Lower leg skin (tissue), 3 donors: ENCODE measurements around the gene PELI3.

Source experiments
- POLR2A ChIP-seq, 2 donors: fragments of 450-650 bp; IDR thresholded peaks; one replicate each; pipeline ENCODE4 v1.6.1; 2016 to 2017; ENCODE audit warnings: antibody characterized with exemption in 2 of 2, mild to moderate bottlenecking in 1 of 2, moderate library complexity in 1 of 2
- TF ChIP-seq, protein P1 (sequence below), 3 donors: fragments of 450-650 bp; IDR thresholded peaks; one replicate each; pipeline ENCODE4 v1.5.1; 2016; ENCODE audit warnings: antibody characterized with exemption in 3 of 3, mild to moderate bottlenecking in 3 of 3, moderate library complexity in 2 of 3

DNA sequence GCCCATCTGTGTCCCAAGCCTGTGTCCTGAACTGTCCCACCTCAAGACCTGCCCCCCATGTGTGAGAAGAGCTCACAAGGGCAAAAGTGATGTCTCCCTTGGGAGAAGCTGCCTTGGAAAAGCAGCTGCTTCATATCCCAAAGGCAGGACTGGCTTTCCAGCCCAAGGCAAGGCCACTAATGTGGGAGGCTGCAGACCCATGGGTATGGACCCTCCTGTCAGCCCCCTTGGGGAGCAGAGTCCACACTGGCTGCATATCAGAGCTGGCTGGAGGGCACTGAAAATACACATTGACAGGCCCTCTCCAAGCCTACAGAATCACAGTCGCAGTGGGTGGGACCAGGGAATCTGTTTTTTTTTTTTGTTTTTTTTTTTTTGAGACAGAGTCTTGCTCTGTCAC, 2.7 kb downstream of the PELI3 start:
- TF ChIP-seq POLR2A (IDR thresholded peaks at IDR 0.05), result no peak
- TF ChIP-seq, protein P1, sequence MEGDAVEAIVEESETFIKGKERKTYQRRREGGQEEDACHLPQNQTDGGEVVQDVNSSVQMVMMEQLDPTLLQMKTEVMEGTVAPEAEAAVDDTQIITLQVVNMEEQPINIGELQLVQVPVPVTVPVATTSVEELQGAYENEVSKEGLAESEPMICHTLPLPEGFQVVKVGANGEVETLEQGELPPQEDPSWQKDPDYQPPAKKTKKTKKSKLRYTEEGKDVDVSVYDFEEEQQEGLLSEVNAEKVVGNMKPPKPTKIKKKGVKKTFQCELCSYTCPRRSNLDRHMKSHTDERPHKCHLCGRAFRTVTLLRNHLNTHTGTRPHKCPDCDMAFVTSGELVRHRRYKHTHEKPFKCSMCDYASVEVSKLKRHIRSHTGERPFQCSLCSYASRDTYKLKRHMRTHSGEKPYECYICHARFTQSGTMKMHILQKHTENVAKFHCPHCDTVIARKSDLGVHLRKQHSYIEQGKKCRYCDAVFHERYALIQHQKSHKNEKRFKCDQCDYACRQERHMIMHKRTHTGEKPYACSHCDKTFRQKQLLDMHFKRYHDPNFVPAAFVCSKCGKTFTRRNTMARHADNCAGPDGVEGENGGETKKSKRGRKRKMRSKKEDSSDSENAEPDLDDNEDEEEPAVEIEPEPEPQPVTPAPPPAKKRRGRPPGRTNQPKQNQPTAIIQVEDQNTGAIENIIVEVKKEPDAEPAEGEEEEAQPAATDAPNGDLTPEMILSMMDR (IDR thresholded peaks at IDR 0.05), result no peak
